K562 (cell line): ENCODE measurements around the gene MAP2K6. TPM values are rescaled to one million over a fixed set of nuclear protein-coding genes. Genes with fewer than 3 reads are reported as not detected.

ENCODE experiments used
- ATAC-seq: fragments of 200-7000 bp; cut with Tn5 transposase; 3 replicates; pipeline ENCODE4 v1.9.1; 2020; ENCODE audit warnings: moderate library complexity
- BruUV-seq: library from RNA; stranded (reverse); fragments of 400-500 nt; replicated peaks from 2 replicates; lab custom pipeline; 2021; lab: Mats Ljungman, UMichigan
- CTCF ChIA-PET: fragments of 300-600 bp; formaldehyde crosslinking; extraction: SDS; loops from one replicate; lab custom pipeline; 2021; ENCODE audit warnings: low intra/inter-chr PET ratio; lab: Yijun Ruan, JAX
- POLR2A ChIA-PET: fragments of 300-600, 350-650 bp; sonication (Branson Sonifier 250); formaldehyde crosslinking; extraction: SDS; loops from one replicate; lab custom pipeline; 2021; ENCODE audit warnings: antibody characterized with exemption, inconsistent platforms; lab: Yijun Ruan, JAX
- DNase-seq, 4 experiments: peaks; one replicate each; pipeline versions ENCODE4 v3.0.0 to v3.0.0-alpha.2; 2011 to 2018; ENCODE audit warnings: low spot score in 3 of 4, mixed read lengths in 3 of 4; ENCODE audit errors: extremely low read depth in 1 of 4
- FAIRE-seq: peaks from 2 replicates; lab custom pipeline; 2011; peaks lifted over from hg19 to GRCh38; lab: Jason Lieb, UNC
- H2AFZ ChIP-seq: 2 replicates; pipeline ENCODE4 v1.6.0; 2011; ENCODE audit warnings: low read depth, low read length, control low read depth, inconsistent platforms
- H3K27ac ChIP-seq: fragments of 200-600 bp; 3 replicates; pipeline ENCODE4 v1.8.0; 2011; ENCODE audit warnings: low read depth, mild to moderate bottlenecking, control low read depth, inconsistent platforms, low read length, moderate library complexity, mixed read lengths; ENCODE audit errors: extremely low read depth
- H3K27me3 ChIP-seq, 2 experiments: fragments of 300-600 bp in 1 of 2; 2 replicates in 1 of 2; 3 replicates in 1 of 2; pipeline versions ENCODE4 v1.6.0 to v1.8.0; 2011; ENCODE audit warnings: inconsistent platforms in 2 of 2, low read length in 2 of 2, mild to moderate bottlenecking in 1 of 2, mixed read lengths in 1 of 2, moderate library complexity in 1 of 2; ENCODE audit not compliant: control insufficient read depth in 2 of 2, insufficient read depth in 2 of 2
- H3K36me3 ChIP-seq: fragments of 300-600 bp; 3 replicates; pipeline ENCODE4 v1.8.0; 2011; ENCODE audit warnings: mild to moderate bottlenecking, low read length, inconsistent platforms; ENCODE audit not compliant: control insufficient read depth, insufficient read depth
- H3K4me1 ChIP-seq, 2 experiments: fragments of 200-600 bp in 1 of 2; replicated peaks in 1 of 2; 2 replicates in 1 of 2; 3 replicates in 1 of 2; pipeline versions ENCODE4 v1.5.1 to v1.8.0; 2011; ENCODE audit warnings: inconsistent platforms in 2 of 2, low read length in 2 of 2, mild to moderate bottlenecking in 1 of 2, mixed read lengths in 1 of 2, moderate library complexity in 1 of 2; ENCODE audit not compliant: control insufficient read depth in 2 of 2, insufficient read depth in 2 of 2
- H3K4me2 ChIP-seq: 2 replicates; pipeline ENCODE4 v1.6.1; 2011; ENCODE audit warnings: low read length, control low read depth, inconsistent platforms, mixed read lengths; ENCODE audit not compliant: insufficient read depth
- H3K4me3 ChIP-seq: fragments of 200-600 bp; sonication (generic), shearing (Covaris generic); 2 replicates; pipeline ENCODE4 v1.5.1; 2016; ENCODE audit warnings: control low read depth, inconsistent platforms
- H3K79me2 ChIP-seq: fragments of 200-600 bp; 3 replicates; pipeline ENCODE4 v1.8.0; 2011; ENCODE audit warnings: low read length, inconsistent platforms; ENCODE audit not compliant: control insufficient read depth, insufficient read depth
- H3K9ac ChIP-seq, 2 experiments: 2 replicates each; pipeline versions ENCODE4 v1.6.0 to v1.6.1; 2011; ENCODE audit warnings: low read depth in 2 of 2, low read length in 2 of 2, control low read depth in 1 of 2, inconsistent platforms in 1 of 2, mild to moderate bottlenecking in 1 of 2, mixed read lengths in 1 of 2; ENCODE audit not compliant: insufficient read depth in 1 of 2
- H3K9me1 ChIP-seq: one replicate; pipeline ENCODE4 v1.6.0; 2011; ENCODE audit warnings: inconsistent platforms, mild to moderate bottlenecking, low read length, moderate library complexity; ENCODE audit not compliant: control insufficient read depth, insufficient read depth
- H3K9me3 ChIP-seq: replicated peaks from 2 replicates; pipeline ENCODE4 v1.5.1; 2011; ENCODE audit warnings: low read depth, low read length, inconsistent platforms; ENCODE audit not compliant: control insufficient read depth, insufficient read depth
- H4K20me1 ChIP-seq: replicated peaks from 2 replicates; pipeline ENCODE4 v1.6.1; 2011; ENCODE audit warnings: low read length, inconsistent platforms, mixed read lengths; ENCODE audit not compliant: control insufficient read depth, insufficient read depth
- EHMT2 ChIP-seq: fragments of 450-650 bp; IDR thresholded peaks from 2 replicates; pipeline ENCODE4 v1.6.1; 2018; ENCODE audit warnings: antibody characterized with exemption
- HSF4 ChIP-seq: fragments of 250-450 bp; sonication (Bioruptor Pico); IDR thresholded peaks from 2 replicates; pipeline ENCODE4 v2.1.2; 2022; ENCODE audit warnings: mild to moderate bottlenecking, moderate library complexity, borderline replicate concordance
- KAT8 ChIP-seq: fragments of 450-650 bp; IDR thresholded peaks from 2 replicates; pipeline ENCODE4 v1.6.1; 2016; ENCODE audit warnings: low read depth, mild to moderate bottlenecking
- PTRF ChIP-seq: fragments of 450-650 bp; IDR thresholded peaks from 2 replicates; pipeline ENCODE4 v1.6.1; 2016; ENCODE audit warnings: mild to moderate bottlenecking, missing genetic modification characterization, missing compliant biosample characterization
- TOE1 ChIP-seq, 2 experiments: fragments of 450-650 bp in 1 of 2; sonication (generic) in 1 of 2; formaldehyde crosslinking in 1 of 2; IDR thresholded peaks; 2 replicates each; pipeline versions ENCODE4 v1.7.1 to v1.8.0; 2016 to 2022; ENCODE audit warnings: borderline replicate concordance in 2 of 2, mild to moderate bottlenecking in 2 of 2, antibody characterized with exemption in 1 of 2, inconsistent platforms in 1 of 2, low read depth in 1 of 2, missing genetic modification reagents in 1 of 2, moderate library complexity in 1 of 2
- ZNF274 ChIP-seq: IDR thresholded peaks from 2 replicates; pipeline ENCODE4 v1.6.1; 2011; ENCODE audit warnings: low read depth, mild to moderate bottlenecking, low read length, moderate library complexity, borderline replicate concordance
- ZNF431 ChIP-seq: sonication (generic); formaldehyde crosslinking; IDR thresholded peaks from 2 replicates; pipeline ENCODE4 v1.8.0; 2022; ENCODE audit warnings: mild to moderate bottlenecking, missing genetic modification reagents
- WGBS: fragments of 100-300 bp; shearing (Covaris generic); methylation state at CpG from one replicate; pipeline ENCODE4 v1.1.6; 2016; ENCODE audit warnings: low coverage, mixed read lengths; ENCODE audit not compliant: insufficient coverage; ENCODE audit errors: missing lambda C conversion rate; 5-methylcytosine and 5-hydroxymethylcytosine counted together
- in situ Hi-C: fragments of 300-500 bp; cut with MboI; formaldehyde crosslinking; loops from 4 replicates; pipeline ENCODE4 v1.15.0; 2018; ENCODE audit warnings: inconsistent platforms, mixed read lengths
- intact Hi-C: fragments of 100-400 bp; cut with micrococcal nuclease; formaldehyde crosslinking; loops from 2 replicates; pipeline ENCODE4 v1.14.2; 2022
- polyA plus RNA-seq, 8 experiments: library from polyadenylated mRNA; depleted of rRNA in 4 of 8; stranded (reverse) in 5 of 8; unstranded in 3 of 8; fragments of >200 nt; fragmentation: Nextera tagmentation in 2 of 8; fragmentation: Illumina TruSeq in 1 of 8; extraction: Ambion mirVana in 2 of 8; extraction: Trizol in 1 of 8; gene quantifications; 2 replicates each; pipeline versions ENCODE4 v1.2.1 to v1.2.3, GENCODE V29; 2011 to 2014; ENCODE audit warnings: inconsistent platforms in 1 of 8, missing spikeins in 1 of 8
- total RNA-seq, 7 experiments: library from RNA; depleted of rRNA in 6 of 7; stranded (reverse); fragments of >200 nt in 6 of 7; fragmentation: Illumina TruSeq in 2 of 7; extraction: Trizol in 2 of 7; gene quantifications; 2 replicates each; pipeline versions ENCODE4 v1.2.1 to v1.2.3, GENCODE V29; 2011 to 2021; ENCODE audit warnings: low replicate concordance in 1 of 7

Gene MAP2K6
- total and polyA plus RNA-seq, 9 of the 15 experiments (the other 6 are each of a cell fraction or from before 2014, with no cell fraction given), result 0.07 to 0.13 TPM; not detected in 7

GRCh38 chr17:69581061-69581961 is 166.8 kb downstream of the MAP2K6 start:
- BruUV-seq, result no TSS peak
- Histone ChIP-seq H3K36me3 (no peaks in the 10 kb centered on the region), H3K9me1 (no peaks in the 10 kb centered on the region), H3K4me2 (no peak overlapping the region), H3K9ac (no peak overlapping the region), H2AFZ (no peak overlapping the region), H3K4me3 (no peak overlapping the region), H4K20me1 (no peaks in the 10 kb centered on the region), H3K4me1 (no peaks in the 10 kb centered on the region), H3K79me2 (no peaks in the 10 kb centered on the region), H3K27ac (no peak overlapping the region), H3K27me3 (no peaks in the 10 kb centered on the region), H3K9me3 (no peaks in the 10 kb centered on the region)
- in situ Hi-C loops (no loop called here), intact Hi-C loops (no loop called here)
- POLR2A ChIA-PET, result no interaction called here
- no peak for FAIRE-seq
- WGBS, result 2% methylated on average over 18 of the region's 18 CpGs
- DNase-seq, result no peak
- TF ChIP-seq KAT8 (no peak), ZNF274 (no peak), EHMT2 (no peak), HSF4 (no peak)
- CTCF ChIA-PET, result no interaction called here
- no peak for ATAC-seq

DNA sequence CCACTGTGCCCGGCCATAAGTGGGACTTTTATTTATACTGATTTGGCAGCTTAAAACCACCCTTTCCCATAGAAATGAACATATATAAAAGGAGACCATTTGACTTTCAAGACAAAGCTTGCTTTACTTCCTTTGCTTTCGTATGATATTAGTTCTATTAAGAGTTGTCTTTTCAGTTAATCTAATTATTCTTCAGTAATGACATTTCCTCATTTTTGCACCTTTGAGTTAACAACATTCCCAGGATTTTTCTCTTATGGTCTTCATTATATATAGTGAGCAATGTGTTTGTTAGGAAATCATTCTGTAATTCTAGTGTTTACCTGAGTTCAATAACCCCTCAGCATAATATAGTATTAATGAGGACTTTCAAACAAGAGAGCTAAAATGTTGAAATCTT is 173.8 kb downstream of the MAP2K6 start:
- H4K20me1 ChIP-seq, result no peaks in the 10 kb centered on the region
- no peaks in the 10 kb centered on the region for H3K9me3 ChIP-seq
- no peak for FAIRE-seq
- in situ Hi-C loops (no loop called here), intact Hi-C loops (no loop called here)
- WGBS, result 0% methylated on average over 2 of the region's 2 CpGs
- no peak overlapping the region for H3K27ac ChIP-seq
- H3K9me1 ChIP-seq, result no peaks in the 10 kb centered on the region
- TF ChIP-seq PTRF (no peak), TOE1 (IDR thresholded peaks at IDR 0.05; ENCODE audit: borderline replicate concordance) (no peak), TOE1 (CRISPR knock-in tag; IDR thresholded peaks at IDR 0.05; ENCODE audit: borderline replicate concordance, low read depth) (no peak), ZNF431 (CRISPR knock-in tag) (no peak)
- H3K9ac ChIP-seq, result no peak overlapping the region
- H3K79me2 ChIP-seq, result no peaks in the 10 kb centered on the region
- ATAC-seq, result no peak
- no peaks in the 10 kb centered on the region for H3K27me3 ChIP-seq
- no peak overlapping the region for H2AFZ ChIP-seq
- no peaks in the 10 kb centered on the region for H3K4me1 ChIP-seq
- DNase-seq, result no peak
- no peaks in the 10 kb centered on the region for H3K36me3 ChIP-seq
- H3K4me3 ChIP-seq, result no peak overlapping the region
- CTCF ChIA-PET, result no interaction called here
- no peak overlapping the region for H3K4me2 ChIP-seq
- POLR2A ChIA-PET, result no interaction called here
- no TSS peak for BruUV-seq
